ENCODE data around the gene TOP3B.
"Not testable (repeated sequence)": the region's sequence is repeated elsewhere in the genome, so short reads cannot be mapped to it uniquely, and the experiment has no call there.

TOP3B gene

DNA sequence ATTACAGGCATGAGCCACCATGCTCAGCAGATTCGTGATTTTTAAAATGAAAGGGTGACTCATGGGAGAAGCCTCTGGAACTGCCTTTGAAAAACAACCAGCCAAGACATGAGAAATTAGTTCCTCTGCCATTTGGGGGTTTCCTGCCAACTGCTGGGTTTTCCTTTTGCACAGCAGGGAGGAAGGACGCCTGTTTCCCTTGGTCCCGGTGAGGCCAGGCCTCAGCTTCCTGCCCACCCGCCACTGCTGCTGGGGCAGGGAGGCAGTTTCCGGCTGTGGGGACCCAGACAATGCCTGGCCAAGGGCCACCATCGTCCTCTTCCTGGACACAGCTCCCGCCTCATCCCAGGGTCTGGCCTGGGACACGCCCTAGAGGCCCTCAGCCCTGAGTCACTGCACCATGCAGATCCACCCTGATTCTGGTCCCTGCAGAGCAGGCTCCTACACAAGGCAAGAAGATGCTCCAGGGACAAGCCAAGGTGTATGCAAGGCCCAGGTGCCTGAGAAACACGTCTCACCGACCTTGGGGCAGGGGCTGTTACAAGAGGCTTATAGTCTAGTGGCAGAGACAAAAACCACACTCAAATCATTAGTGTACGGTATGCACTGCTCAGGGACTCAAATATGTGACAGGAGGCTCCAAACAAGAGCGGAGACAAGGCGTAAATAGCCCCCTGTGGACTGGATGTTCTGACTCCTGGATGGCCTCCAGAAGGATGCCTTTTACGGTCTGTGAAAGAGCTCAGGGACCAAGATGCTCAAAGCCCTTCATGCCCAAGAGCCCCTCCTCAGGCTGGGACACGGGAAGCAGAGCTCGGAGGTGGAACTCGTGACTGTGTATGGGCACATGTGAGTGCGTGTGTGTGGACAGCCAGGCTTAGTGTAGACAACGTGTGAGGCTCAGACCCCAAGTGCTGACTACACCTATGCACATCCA, 39.9 kb downstream of the TOP3B start:
- DNase-seq: peak; percentile 65

- DNase-seq: no peak
Measured at GRCh38 chr22:21941921-21942320, 40.7 kb downstream of the TOP3B start.

DNA sequence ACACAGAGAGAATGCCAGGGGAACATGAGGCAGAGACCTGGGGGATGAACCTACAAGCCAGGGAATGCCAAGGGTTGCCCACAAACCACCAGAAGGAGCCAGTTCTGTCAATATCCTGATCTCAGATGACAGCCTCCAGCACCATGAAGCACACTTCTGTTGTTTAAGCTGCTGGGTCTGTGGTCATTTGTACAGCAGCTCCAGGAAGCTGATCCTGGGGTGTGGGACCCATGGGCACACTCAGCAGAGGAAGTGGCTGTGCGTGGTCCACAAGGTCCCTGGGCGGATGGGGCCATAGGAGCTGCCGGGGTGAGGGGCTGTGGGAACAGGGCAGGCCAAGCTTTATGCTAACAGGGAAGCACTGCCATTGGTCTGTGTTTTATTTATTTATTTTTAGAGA, 42.1 kb downstream of the TOP3B start:
- no peak for DNase-seq

DNA sequence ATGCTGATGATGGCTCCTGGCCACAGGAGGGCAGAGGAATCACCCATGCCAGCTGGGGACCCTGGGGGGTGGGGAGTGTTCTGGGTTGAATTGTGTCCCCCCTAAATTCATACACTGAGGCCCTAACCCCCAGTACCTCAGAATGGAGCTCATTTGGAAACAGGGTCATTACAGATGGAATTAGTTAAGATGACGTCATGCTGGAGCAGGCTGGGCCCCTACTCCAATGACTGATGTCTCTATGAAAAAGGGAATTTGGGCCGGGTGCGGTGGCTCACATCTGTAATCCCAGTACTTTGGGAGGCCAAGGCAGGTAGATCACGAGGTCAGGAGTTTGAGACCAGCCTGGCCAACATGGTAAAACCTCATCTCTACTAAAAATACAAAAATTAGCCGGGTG, 42.7 kb downstream of the TOP3B start:
- not testable (repeated sequence) for DNase-seq

- DNase-seq: no peak
Measured at GRCh38 chr22:21939461-21939913, 43.1 kb downstream of the TOP3B start.

- DNase-seq: no peak
Measured at GRCh38 chr22:21938906-21939305, 43.7 kb downstream of the TOP3B start.

DNA sequence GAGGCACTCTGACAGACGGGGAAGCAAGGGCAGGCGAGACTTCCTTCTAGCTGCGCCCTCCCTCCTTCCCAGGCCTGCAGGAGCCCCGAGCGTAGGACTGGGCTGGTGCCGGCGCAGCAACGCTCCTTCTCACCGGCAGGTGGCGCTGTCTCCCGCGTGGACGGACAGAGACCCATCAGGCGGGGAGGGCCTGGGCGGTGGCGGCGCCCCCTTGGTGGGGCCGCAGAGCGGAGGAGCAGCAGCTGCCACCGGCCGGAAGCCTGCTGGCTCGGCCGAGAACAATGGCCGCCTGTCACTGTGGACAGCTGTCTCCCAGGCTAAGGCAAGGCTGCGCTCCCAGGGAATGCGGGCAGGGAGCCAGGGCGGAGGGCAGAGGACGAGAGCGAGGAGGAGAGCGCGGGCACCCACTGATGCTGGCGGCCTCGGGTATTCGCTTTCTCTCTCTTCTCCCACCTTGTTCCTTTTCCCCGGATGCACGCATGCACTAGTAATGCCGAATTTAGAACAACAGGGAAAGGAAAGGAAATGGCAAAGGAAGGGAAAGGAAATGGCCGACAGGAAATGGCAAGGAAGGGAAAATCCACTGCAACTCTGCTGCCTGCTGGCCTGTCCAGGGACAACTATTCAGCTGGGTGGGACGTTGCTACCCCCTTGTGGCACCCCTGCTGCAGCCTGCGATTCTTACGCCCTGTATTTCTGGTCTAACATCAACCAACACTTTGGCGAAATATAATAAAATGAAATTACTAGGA, 44.3 kb downstream of the TOP3B start:
- DNase-seq: peak; percentile 98

- no peak for DNase-seq
Measured at GRCh38 chr22:21937821-21938070, 44.8 kb downstream of the TOP3B start.

DNA sequence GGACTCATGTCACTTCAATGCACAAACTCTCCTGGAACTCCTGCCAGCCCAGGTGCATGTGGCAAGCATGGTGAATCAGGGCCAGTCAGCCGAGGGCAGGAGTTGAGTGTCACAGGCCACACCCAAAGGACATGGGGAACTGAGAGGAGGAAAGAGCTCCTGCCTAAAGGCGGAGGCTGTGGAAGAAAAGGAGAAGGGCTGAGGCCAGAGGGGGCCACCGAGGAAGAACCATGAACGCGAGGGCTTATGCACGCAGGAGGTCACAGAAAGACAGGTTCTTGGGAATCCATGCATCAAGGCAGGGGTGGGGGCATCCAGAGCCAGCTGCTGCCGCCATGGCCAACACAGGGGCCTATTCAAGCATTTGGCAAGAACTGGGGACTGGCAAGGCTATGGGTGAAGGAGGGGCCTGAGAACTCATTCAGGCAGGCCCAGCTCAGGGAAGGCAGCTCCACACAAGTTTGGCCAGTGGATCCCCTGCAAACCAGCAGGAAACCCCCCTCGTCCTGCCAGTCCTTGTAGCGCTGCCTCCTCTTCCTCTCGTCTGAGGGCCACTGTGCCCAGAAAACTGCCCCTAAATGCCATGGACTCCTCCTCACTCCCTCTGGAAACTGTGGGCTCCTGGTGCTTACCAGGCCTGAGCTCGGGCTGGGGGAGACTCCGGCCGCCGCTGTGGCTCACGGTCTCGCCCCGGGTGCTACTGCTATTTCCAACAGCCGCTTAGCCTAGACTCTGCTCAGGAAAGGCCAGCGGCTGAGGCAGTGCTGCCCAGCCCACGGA, 45.4 kb downstream of the TOP3B start:
- DNase-seq: peak; percentile 65

GRCh38 chr22:21936151-21936775, 46.3 kb downstream of the TOP3B start:
- no peak for DNase-seq

GRCh38 chr22:21933910-21934309, 48.7 kb downstream of the TOP3B start:
- DNase-seq: no peak

GRCh38 chr22:21933413-21933812, 49.2 kb downstream of the TOP3B start:
- DNase-seq: no peak

DNA sequence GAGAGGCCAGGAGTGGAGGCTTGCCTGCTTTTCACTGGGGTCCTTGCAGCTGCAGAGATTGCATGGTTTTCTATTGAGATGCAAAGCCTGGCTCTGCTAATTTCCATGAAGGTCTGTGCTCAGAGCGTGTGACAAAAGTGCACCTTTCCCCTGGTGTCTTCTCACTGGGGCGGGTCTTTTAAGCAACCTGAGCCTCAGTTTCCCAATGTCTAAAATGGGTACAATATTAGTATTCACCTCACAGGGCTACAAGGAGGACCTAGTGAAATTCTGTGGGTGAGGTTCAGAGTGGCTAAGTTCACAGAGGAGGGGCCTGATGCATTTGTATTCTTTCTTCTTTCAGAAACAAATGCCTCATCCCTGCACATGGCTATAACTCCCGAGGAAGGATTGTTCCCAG, 50.2 kb downstream of the TOP3B start:
- no peak for DNase-seq

- DNase-seq: no peak
Measured at GRCh38 chr22:21931056-21931455, 51.5 kb downstream of the TOP3B start.

DNA sequence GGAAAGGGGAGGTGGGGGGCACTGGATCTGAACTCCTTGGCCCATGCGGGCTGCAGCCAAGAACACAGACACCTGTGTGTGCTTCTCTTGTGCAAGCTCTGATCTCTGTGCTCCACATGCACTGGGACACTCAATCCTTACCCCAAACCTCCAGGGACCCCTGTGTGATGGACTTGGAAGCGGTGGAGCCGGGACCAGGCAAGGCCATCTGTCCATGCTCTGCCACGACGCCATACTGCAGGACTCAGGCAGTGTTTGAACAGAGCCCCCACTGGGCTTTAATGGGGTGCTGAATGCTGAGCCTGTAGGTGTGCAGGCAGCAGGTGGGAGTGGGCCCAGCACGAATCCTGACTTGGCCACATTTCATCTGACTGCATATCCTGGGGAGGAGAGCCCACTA, 53.3 kb downstream of the TOP3B start:
- no peak for DNase-seq

DNA sequence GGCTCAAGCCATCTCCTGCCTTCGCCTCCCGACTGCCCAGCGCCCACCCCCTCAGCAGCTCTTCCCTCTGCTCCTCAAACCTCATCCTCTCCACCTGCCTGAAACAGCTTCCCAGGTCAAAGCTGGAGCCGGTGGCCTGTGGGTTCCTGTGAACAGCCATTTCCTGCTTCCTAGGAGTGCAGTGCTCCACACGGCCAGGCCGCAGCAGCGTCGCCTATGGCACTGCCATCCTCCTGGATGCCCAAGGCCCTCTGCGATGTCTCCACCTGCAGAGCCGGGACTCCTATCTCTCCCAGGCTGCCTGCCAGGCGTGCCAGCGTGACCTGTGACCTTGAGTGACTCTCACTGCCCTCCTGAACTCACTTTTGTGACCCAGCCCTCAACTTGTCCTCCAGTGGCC, 54.5 kb downstream of the TOP3B start:
- DNase-seq: no peak

DNA sequence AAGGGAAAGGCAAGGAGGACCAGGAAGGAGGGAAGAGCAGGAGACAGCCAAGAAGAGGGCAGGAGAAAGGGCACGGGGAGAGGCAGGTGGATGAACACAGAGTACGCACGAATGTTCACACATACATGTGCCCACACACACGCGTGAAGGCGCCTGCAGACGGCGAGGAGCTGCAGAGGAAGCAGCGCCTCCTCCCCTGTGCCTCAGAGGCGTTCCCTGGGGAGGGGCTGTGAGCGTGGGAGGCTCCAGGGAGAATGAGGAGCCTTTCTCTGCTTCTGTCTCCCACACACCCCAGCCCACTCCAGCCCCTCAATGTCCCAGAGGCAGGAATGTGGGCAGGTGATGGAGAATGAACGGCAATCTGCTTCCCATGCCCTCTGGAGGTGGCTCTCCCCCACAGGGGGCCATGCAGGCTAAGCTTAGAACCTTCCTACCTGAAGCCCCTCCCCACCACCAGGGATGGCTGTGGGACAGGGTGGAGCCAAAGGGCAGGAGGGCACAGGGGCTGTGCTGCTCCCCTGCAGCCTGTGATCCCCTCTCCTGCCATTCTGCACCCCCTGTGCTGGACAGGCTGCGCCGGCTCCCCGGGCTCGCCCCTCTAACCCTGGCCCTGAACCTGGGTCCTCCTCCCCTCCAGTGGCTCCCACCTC, 55.3 kb downstream of the TOP3B start:
- DNase-seq: no peak

DNA sequence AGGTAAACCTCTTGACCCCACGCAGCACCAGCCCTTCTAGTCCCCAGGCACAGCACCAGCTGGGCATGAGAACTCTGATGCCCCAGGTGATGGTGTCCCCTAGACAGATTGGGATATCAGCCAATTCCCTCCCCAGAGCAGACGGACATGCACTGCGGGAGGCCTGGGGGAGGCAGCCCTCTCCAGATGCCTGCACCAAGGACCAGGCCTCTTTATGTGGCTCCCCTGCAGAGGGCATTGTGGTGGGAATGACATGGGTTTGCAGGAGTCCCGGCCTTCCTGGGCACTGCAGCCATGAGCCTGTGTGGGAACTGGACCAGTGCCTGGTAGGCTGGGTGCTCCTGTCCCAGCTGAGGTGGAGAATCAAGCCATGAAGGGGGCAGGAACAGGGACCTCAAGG, 55.9 kb downstream of the TOP3B start:
- DNase-seq: no peak

DNA sequence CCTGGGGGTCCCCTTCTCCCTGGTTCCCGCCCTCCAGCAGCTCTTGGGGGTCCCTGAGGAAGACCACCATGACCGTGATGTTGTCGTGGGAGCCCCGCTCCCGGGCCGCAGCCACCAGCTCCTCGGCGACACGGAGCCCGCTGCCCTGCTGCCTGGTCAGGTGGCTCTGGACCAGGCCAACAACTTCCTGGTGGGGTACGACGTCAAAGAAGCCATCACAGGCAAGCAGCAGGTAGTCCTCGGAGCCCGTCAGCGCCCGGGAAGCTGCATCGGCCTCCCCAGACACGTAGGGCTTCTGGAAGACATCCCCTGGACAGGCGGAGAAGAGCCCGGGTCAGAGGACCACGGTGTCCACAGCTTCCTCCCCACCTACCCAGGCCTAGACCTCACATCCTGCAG, 59.4 kb downstream of the TOP3B start:
- no peak for DNase-seq

- no peak for DNase-seq
Measured at GRCh38 chr22:21922370-21923162, 60.0 kb downstream of the TOP3B start.

DNA sequence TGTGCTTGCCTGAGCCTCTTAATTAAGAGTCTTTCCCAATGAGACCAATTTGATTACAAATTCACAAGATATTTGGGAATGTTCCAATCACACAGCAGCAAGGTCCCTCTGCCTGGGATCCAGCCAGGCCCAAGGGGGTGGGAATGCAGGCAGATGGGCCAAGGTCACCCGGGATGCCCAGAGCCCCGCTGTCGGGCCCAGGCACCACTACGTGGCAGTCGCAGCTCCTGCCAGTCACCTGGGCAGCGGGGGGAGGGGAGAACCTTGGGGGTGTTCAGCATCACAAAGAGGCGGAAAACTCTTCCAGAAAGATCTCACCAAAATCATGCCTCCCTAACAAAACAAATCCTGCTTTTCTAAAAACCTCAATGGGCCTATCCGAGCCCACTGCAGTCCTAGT, 60.9 kb downstream of the TOP3B start:
- no peak for DNase-seq

All from right forelimb (tissue), 1 donor.